Measurements from ENCODE around the gene TEX26. TPM values are rescaled to one million over a fixed set of nuclear protein-coding genes. Genes with fewer than 3 reads are reported as not detected.

TEX26 gene
- total RNA-seq: 0.14 and 0.18 TPM in 2 replicates

DNA sequence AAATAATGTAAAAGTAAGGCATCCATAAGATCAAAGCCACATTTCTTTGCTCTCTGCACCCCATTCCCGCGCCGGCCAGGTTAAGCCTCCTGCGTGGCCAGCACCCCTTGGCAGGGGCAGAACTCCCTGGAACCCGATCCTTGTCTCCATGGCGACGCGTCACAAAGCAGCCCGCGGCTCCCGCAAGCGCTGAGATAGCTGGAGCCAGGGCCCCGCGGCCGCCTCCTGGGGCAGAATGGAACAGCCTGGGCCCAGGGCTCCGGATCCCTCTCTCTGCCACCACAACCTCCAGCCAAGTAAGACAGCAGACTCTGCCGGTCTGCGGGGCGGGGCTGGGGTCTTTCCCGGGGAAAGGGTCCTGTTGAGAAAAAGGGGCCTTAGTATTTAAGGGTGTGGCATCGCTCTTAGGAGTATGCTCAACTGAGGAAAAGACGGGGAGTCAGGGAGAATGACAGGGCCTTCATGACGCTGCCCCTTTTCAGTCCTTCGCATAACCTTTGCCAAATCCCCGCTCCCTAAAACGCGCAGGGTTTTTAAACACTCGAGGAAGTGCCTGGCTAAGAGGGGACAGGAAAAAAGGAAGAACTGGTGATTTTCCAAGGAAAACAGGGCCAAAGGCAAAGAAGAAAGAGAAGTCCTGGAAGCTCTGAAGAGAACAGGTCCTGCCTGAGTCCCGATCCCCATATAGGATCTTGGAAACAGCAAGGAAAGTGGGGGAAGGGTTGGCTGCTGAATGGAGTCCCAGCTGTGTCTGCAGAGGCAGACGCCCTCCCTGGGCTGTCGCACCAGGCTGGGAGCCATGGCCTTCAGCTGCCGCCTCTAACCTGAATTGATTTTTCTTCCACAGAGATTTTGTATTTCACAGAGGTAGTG, at the start of gene TEX26:
TEX26 (plus strand) TSS at position 176 of the 873 bp plus-strand sequence; CDS start at position 236, 60 bp downstream.

DNA sequence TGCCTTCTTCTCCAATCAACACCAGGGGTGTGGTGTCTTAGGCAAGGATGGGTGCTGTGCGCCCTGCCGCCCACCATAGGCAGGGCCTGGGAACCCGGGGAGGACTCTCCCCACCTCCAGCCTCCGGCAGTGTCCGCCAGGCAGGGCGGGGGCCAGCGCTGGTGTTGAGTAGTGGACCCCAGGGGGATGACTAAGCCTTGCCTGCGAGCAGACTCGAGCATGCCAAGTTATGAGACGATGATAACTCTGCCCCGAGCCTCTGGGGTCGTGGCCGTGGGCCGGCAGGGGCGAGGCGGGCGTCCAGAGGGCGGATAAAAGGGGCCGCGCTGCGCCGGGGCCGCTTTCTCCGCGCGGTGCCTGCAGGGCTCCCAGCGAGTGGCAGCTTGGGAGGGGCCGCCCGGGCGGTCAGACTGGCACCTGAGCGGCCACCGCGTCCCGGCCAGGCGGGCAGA, 26.5 kb upstream of the TEX26 start, which contains the start of gene MEDAG:
MEDAG (plus strand) TSS at position 340 of the 452 bp plus-strand sequence. CDS start 245 bp downstream, outside the sequence.

Other genes starting within 250 kb of the TEX26 start
- 0.71 and 0.74 TPM in 2 replicates for gene ALOX5AP, start 197.1 kb upstream of the TEX26 start, total RNA-seq
- gene MEDAG, start 26.4 kb upstream of the TEX26 start, total RNA-seq: 18.6 and 50.7 TPM in 2 replicates
- gene HSPH1, start 229.2 kb downstream of the TEX26 start, total RNA-seq: 21.8 and 43.6 TPM in 2 replicates